Bronchial epithelial cell (primary cell): ENCODE measurements around the gene SDHAF2. TPM values are rescaled to one million over a fixed set of nuclear protein-coding genes. Genes with fewer than 3 reads are reported as not detected.

Experiments
- DNase-seq: peaks from one replicate; pipeline ENCODE4 v3.0.0-alpha.2; 2010; ENCODE audit warnings: low read depth
- FAIRE-seq: peaks from 2 replicates; lab custom pipeline; 2011; peaks lifted over from hg19 to GRCh38; lab: Jason Lieb, UNC
- H3K27me3 ChIP-seq: 2 replicates; pipeline ENCODE4 v1.5.1; 2011; ENCODE audit warnings: low read length; ENCODE audit not compliant: control insufficient read depth, insufficient read depth
- H3K36me3 ChIP-seq: 2 replicates; pipeline ENCODE4 v1.5.1; 2011; ENCODE audit warnings: low read length; ENCODE audit not compliant: control insufficient read depth, insufficient read depth
- H3K4me3 ChIP-seq: 2 replicates; pipeline ENCODE4 v1.5.1; 2011; ENCODE audit warnings: mild to moderate bottlenecking, low read depth, low read length, control low read depth
- total RNA-seq: library from RNA; depleted of rRNA; stranded (reverse); fragments of >200 nt; gene quantifications from 2 replicates; pipeline ENCODE4 v1.2.1, GENCODE V29; 2014
- TF ChIP-seq, protein P1 (sequence below): IDR thresholded peaks from 2 replicates; pipeline ENCODE4 v1.5.1; 2011; ENCODE audit warnings: mild to moderate bottlenecking, moderate library complexity, low read length, control low read depth, inconsistent platforms; ENCODE audit not compliant: insufficient read depth, severe bottlenecking

SDHAF2 gene
- total RNA-seq, 1 donor from 2014 or later, result 35.3 TPM

GRCh38 chr11:61487342-61488025 lies 57.6 kb downstream of the SDHAF2 start:
- Histone ChIP-seq H3K27me3 (peaks cover 2% of the 10 kb centered on the region), H3K4me3 (no peak overlapping the region), H3K36me3 (no peaks in the 10 kb centered on the region)
- TF ChIP-seq, protein P1, sequence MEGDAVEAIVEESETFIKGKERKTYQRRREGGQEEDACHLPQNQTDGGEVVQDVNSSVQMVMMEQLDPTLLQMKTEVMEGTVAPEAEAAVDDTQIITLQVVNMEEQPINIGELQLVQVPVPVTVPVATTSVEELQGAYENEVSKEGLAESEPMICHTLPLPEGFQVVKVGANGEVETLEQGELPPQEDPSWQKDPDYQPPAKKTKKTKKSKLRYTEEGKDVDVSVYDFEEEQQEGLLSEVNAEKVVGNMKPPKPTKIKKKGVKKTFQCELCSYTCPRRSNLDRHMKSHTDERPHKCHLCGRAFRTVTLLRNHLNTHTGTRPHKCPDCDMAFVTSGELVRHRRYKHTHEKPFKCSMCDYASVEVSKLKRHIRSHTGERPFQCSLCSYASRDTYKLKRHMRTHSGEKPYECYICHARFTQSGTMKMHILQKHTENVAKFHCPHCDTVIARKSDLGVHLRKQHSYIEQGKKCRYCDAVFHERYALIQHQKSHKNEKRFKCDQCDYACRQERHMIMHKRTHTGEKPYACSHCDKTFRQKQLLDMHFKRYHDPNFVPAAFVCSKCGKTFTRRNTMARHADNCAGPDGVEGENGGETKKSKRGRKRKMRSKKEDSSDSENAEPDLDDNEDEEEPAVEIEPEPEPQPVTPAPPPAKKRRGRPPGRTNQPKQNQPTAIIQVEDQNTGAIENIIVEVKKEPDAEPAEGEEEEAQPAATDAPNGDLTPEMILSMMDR, result no peak
- DNase-seq (no peak), FAIRE-seq (peak; percentile 32)

DNA sequence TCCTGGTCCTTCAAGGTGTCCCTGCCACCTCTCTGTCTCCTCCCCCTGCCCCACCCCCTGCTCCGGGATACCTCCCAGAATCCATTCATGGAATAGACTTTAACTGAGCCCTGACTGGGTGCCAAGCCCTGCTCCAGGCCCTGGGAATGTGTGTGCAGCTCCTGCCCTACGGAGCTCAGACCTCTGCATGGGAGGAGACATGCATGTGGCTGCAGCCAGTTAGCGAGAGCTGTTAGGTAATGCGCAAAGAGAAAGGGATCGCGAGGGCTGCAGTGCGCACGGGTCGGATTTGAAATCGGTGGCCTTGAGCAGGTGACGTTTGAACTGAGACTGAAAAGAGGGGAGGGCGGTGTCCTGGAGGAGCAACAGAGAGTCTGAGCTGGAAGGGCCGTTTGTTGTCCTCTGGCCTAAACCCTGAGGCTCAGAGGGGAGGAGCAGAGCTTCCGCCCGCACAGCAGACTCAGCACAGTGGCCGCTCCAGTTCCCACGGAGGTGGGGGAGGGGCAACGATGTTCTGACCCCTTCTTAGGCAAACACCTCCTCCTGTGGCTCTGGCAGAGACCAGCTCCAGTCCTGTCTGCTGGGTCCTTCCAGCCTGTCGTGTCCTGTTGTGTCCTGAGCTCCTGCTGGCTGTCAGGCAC lies 58.8 kb downstream of the SDHAF2 start:
- TF ChIP-seq, protein P1, result no peak
- FAIRE-seq, result no peak
- Histone ChIP-seq H3K36me3 (no peaks in the 10 kb centered on the region), H3K4me3 (no peak overlapping the region), H3K27me3 (peaks cover 2% of the 10 kb centered on the region)
- no peak for DNase-seq

GRCh38 chr11:61489833-61490721 lies 60.2 kb downstream of the SDHAF2 start:
- Histone ChIP-seq H3K36me3 (no peaks in the 10 kb centered on the region), H3K27me3 (peaks cover 2% of the 10 kb centered on the region), H3K4me3 (no peak overlapping the region)
- TF ChIP-seq, protein P1, result no peak
- DNase-seq (no peak), FAIRE-seq (no peak)

GRCh38 chr11:61491736-61492395 lies 61.9 kb downstream of the SDHAF2 start:
- DNase-seq (no peak), FAIRE-seq (no peak)
- TF ChIP-seq, protein P1, result no peak
- Histone ChIP-seq H3K4me3 (no peak overlapping the region), H3K27me3 (peaks cover 2% of the 10 kb centered on the region), H3K36me3 (no peaks in the 10 kb centered on the region)

DNA sequence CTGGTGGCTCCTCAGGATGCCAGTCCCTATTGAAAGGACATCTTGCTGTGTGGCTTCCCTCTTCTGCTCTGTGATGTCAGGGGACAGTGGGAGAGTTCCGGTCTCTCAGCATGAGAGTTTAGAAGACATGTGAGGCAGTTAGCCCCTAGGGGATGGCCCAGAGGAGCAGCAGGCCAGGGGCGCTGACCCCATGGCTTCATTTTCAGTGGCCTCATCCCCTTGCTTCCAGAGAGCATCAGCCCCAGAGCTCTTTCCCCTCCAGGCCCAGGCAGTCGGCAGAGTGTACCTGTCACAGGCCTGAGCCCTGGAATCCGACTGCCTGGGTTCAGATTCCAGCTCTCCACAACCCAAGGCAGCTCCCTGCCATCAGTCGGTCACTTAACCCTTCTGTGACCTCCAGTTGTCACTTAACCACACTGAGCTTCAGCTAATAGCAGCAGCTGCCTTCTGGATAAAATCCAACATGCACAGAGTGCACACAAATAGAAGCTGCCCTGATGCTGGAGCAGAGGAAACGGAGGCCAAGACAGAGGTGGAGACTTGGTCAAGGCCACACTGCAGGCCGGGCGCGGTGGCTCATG lies 64.5 kb downstream of the SDHAF2 start:
- DNase-seq, result no peak
- TF ChIP-seq, protein P1, result no peak
- no peaks in the 10 kb centered on the region for H3K36me3 ChIP-seq
- H3K4me3 ChIP-seq, result no peak overlapping the region
- FAIRE-seq, result no peak
- peaks cover 2% of the 10 kb centered on the region for H3K27me3 ChIP-seq
